ENCODE results near the gene KRTAP5-4.
"Not testable (repeated sequence)": the region's sequence is repeated elsewhere in the genome, so short reads cannot be mapped to it uniquely, and the experiment has no call there.

Gene KRTAP5-4

DNA sequence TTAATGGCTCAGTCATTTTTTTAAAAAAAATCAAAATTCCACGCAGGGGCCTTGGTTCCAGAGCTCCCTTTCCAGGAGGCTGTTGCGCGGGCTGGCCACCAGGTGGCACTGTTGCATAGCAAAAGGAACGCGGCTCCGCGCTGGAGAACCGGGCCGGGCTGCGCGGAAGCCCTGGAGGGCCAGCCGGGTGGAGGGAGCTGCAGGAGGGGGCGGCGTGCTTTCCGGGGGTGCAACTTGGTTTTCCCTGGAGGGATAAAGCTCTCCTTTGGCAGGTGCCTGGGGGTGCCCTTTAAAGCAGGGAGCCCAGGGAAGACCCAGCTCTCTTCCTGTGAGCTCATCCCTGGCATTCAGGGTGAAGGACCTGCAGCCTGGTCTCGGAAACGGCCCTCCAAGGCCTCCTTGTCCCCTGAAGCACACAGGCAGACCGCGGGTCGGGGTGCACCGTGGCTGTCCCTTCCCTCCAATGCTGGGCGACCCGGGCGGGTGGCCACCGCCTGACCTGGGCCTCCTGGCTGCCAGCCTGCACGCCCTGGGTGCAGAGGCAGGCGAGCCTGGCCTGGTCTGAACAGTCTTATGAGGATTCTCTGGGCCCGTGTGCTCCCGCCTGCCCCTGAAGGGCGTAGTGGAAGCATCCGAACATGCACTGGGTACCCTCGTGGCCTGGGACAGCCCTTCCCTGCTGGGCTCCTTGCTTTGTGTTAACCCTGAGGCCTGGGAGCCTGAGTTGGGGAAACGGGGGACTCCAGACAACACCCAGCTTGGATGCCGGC, 31.0 kb upstream of the KRTAP5-4 start:
- DNase-seq: no peak

DNA sequence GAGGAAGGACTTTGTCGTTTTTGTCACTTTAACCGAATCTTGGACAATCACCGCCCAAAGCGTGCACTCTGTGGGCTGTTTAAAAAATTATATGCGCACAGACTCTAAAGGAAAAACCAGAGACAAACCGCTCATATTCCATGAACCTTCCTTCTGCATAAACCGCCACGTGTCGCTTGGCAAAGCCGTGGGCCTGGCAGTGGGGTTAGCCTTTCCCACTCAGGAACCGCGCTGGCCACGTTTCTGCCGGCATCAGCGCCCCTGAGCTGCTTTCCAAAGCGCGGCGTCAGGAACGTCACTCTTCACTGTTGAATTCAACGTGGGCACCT, 30.5 kb upstream of the KRTAP5-4 start:
- no peak for DNase-seq

DNA sequence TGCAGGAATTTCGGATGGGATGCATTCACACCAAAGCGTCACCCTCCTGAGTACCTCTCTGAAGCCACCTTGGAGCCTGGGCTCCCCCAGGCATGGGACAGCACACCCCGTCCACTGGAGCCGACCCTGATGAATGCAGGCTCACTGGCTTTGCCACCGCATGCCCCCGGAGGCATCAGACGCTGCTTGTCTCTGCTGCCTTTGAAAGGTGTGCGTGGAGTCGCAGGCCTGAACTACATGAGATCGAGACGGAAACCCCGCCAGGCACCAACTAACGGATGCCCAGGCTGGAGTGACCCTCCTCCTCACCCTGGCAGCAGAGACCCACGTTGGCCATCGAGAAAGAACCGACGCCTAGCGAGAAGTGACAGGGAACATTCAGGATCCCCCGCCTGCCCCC, 30.1 kb upstream of the KRTAP5-4 start:
- DNase-seq: no peak

DNA sequence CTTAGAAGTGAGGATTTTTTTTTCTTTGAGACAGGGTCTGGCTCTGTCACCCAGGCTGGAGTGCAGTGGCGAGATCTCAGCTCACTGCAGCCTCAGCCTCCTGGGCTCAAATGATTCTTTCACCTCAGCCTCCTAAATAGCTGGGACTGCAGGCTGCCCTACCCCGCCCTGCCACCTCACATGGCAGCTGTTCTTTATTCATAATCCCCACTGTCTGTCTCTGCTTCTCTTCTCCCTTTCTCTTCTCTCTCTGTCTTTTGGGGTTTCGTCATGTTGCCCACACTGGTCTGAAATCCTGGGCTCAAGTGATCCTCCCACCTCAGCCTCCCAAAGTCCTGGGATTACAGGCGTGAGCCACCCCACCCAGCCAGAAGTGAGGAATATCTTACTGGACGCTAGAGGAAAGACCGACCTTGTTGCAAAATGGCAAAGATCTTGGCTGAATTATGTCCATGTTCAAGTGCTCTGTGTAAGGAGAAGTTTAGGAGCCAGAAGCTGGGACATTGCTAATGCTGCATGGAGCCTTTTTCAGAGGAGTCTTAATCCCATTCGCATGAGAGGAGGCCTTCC, 29.6 kb upstream of the KRTAP5-4 start:
- DNase-seq: no peak

DNA sequence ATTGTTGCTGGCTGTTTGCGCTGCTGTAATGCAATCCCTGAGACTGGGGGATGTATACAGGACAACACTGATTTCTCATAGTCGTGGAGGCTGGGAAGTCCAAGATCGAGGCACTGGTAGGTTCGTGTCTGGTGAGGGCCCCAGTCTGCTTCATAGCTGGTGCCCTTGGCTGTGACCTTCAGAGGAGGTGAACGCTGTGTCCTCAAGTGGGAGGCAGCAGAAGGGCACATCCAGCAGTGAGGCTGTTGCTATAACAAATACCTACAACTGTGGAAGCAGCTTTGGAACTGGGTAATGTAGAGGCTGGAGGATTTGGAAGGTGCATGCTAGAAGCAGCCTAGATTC, 29.0 kb upstream of the KRTAP5-4 start:
- DNase-seq: no peak

DNA sequence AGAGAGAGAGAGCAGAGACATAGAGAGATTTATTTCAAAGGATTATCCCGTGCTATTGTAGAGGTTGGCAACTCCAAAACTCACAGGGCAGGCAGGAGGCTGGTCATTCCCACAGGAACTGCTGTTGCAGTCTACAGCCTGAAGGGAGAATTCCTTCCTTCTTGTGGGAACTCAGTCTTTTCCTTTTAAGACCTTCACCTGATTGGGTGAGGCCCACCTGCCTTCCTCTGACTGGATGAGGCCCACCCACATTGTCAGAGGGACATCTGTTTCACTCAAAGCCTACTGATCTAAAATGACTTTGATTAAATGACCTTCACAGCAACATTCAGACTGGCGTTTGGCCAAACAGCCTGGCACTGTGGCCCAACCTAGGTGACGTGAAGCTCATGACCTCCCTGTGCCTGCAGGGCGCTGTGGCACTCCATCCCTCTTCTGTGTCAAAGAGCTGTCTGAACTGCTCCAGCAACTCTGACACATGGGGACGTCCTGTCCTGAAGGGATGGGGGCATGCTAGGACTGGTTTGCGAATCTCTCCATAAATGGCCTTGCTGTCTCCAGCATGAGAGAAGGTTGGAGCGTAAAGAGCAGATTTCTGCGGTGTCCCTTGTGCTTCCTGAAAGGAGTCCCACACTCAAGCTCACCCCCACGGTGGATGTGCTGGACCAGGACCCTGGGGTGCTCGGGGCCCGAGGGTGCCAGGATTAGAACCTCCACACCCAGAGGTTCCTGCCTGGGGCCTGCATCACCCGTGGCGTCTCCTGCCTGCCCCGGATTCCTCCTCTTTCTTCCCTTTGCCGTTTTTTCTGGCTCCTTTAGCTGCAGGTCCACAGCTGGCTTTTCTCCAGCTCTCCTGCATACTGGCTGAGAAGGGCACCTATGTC, 28.3 kb upstream of the KRTAP5-4 start:
- DNase-seq: no peak

DNA sequence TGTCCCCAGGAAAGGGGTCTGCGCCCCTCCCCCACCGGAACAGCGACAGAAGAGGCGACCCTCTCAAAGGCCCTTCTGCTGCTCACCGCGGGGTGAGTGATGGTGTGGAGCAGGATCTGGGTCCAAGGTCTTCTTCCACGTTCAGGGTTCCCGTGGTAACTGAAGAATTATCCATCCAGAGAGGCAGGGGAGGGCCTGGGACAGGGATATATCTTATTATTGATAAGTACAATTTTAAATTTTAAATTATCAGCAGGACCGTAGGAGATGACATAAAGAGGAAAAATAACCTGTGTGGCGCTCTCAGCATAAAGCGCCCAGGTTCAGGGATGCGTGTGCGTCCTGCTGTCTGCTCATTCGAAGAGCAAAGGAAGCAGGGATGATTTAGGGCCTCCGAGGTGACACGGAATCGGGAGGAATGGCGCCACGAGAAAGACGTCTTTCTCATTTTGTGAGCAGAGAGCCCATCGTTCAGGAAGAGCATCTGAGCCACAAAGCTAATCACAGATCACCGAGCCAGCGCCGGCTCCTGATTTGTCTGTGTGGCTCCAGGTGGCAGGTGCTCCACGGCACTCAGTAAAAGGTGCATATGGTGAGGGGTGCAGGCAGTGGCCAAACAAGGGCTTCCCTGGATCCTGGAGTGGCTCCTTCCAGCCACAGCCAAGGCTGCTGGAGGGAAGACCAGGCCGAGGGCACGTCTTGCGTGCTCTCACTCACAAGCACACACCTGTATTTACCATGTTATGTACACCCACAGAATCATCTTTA, 26.9 kb upstream of the KRTAP5-4 start:
- DNase-seq: no peak

DNA sequence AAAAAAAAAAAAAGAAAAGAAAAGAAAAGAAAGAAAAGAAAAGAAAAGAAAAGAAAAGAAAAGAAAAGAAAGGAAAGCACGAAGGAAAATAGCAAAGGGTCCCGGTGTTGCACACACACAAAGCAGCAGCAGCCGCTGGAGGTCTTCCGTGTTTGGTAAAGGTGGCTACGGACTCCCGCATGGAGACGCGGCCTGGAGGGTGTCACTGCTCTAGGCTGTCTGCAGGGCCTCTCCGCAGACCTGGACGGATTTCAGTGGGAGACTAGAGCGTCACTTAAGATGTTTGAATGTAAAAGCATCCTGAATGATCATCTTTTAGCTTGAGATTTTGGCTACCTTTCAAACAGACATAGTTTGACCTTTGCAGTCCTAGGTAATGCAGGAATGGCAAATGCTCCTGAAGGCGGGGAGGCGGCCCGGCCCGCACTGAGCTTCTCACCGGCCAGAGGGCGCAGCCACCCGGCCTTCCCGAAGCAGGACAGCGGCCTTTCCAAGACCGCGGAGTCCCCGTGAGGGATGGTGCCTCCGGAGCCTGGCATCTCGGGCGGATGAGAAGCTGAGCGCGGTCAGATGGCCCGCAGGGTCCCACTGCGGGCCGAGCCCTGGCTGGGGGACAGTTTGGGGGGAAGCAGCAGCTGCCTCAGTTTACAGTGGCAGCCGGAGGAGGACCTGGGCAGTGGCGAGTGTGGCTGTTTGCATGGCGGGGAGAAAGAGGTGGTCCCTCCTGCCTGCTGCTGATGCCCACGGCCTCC, 26.1 kb upstream of the KRTAP5-4 start:
- no peak for DNase-seq

DNA sequence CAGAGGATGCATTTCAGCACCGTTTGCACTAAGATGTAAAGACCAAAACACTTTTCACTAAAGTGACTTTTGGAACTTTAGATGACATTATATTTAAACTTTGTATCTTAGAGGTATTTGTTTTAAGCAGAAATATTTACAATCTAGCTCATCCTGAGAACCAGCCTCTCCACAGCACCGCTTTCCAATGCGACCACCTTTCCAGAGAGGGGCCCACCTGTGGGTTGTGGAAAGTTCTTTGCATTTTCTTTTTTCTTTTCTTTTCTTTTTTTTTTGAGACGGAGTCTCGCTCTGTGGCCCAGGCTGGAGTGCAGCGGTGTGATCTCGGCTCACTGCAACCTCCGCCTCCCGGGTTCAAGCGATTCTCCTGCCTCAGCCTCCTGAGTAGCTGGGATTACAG, 24.6 kb upstream of the KRTAP5-4 start:
- not testable (repeated sequence) for DNase-seq

DNA sequence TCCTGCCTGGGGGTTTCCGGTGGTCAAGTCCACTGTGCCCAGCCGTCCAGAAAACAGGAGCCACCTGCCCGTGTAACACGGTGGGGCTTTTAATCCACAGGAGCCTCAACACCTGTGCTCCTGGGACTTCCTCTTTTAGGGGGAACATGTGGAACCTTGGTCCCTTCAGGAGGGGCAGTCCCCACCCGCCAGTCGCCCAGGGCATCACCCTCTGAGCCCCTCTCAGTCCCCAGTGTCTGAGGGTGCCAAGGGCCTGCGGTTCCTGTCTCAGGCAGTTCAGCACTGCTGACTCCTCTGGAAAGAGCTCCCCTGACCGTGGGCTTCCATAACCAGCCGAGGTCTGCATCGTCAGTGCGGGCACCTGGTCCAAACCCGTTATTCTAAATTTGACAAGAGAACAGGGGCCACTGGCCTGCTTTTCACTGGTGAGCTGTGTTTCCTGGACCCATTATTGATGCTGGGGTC, 23.5 kb upstream of the KRTAP5-4 start:
- no peak for DNase-seq

DNA sequence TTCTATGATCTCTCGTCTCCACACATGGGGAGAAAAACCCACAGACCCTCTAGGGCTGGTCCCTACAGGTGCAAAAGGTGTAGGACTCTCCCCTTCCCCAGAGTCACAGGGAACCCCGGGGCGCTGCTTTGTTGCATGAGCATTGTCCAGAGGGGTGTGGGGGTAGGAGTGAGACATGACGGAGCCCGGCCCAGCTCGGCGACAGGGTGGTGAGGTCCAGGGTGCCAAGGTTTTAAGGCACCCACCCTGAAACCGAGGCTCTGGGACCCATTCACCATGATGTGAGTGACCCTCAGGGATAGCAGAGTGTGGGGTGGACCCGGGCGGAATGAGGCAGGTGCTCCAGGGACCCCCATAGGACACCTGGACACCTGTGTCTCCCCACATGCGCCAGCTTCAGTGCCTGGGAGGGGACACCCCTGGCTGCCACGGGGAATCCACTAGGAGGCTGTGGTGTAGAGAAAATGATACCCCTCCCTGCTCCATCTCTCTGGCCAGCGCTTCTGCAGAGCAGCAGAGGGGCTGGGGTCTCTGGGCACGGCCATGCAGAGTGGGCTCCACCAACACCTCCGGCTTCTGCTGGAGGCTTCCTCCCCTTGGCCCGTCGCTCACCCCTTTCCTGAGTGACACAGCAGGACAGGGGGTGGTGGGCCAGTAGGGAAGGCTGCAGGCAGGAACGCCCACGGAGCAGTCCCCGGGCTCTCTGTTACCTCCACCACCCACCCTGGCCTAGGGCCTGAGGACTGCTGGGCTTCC, 22.8 kb upstream of the KRTAP5-4 start:
- no peak for DNase-seq

DNA sequence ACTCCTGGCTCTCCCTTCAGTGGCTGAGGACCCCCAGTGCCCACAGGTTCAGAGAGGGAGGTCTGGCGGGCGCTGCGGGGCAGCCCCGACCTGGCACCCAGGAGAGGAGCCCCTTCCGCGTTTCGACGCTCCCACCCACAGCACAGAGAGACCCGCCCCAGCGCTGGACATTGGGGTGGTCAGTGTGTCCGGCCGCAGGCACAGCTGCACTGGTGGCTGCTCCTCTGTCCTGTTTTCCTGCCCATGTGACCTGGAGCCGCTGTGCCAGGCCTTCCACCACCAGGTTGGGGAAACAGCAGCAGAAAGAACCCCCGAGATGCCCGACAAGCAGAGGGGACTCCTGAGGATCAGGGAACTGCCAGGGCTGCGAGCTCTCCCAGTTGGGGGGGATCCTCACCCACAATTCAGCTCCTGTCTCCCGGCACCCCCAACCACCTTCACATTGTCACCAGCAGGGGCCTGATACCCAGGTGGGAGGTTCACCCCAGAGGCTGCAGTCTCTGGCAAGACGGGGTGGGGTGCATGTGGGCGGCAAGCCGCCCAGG, 21.3 kb upstream of the KRTAP5-4 start:
- no peak for DNase-seq

DNA sequence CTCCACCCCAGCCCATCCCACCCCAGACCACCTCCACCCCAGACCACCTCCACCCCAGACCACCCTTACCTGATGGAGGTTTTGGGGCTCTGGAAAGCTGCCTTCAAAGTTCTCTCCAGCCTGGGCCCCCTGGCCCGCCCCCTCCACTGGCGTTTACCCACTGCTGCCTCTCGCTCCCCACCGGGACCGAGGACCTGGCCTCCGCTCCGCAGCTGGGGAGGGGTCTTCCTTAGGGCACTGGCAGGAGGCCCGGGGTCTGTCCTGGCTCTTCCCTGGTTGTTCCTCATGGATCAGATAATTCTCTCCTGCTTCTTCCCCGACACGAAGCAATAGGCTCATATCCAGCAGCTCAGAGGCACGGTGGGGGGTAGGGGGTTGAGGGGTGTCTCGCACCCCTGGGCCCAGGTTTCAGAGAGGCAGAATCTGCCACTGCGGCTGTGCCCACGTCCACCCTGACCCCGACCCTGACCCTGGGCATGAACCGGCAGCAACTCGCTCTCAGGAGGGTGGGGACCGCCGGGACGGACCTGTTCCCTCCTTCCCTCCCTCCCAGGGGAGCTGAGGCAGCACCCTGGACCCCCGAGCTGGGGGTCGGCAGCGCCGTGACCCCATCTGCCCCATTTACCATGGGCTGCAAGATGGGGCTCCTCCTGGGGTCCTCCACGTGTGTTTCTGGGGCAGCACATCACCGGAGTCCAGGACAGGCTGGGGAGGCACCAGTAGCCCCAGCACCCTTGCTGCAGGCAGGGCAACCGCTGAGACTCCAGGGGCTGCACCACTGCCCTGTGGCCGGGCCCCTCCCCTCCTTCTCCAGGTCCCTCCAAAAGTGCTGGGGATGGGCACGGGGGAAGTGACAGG, 20.6 kb upstream of the KRTAP5-4 start:
- no peak for DNase-seq

DNA sequence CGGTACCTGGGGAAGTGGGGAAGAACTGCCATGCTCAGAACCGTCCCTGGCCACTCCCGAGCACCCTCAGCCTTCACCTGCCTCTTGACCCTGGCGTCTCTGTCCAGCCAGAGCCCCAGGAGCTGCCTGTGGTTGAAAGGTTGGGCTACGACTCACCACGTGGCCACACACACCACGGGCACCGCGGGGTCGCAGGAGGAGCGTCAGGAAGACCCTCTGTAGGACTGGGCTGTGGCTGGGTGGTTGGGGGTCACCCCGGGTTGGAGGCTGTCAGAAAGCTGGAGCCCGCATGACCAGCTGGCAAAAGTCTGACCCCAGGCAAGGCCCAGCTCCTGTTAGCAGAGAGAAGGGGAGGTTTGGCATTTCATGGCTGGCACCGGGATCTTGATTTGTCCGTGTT, 19.2 kb upstream of the KRTAP5-4 start:
- no peak for DNase-seq

DNA sequence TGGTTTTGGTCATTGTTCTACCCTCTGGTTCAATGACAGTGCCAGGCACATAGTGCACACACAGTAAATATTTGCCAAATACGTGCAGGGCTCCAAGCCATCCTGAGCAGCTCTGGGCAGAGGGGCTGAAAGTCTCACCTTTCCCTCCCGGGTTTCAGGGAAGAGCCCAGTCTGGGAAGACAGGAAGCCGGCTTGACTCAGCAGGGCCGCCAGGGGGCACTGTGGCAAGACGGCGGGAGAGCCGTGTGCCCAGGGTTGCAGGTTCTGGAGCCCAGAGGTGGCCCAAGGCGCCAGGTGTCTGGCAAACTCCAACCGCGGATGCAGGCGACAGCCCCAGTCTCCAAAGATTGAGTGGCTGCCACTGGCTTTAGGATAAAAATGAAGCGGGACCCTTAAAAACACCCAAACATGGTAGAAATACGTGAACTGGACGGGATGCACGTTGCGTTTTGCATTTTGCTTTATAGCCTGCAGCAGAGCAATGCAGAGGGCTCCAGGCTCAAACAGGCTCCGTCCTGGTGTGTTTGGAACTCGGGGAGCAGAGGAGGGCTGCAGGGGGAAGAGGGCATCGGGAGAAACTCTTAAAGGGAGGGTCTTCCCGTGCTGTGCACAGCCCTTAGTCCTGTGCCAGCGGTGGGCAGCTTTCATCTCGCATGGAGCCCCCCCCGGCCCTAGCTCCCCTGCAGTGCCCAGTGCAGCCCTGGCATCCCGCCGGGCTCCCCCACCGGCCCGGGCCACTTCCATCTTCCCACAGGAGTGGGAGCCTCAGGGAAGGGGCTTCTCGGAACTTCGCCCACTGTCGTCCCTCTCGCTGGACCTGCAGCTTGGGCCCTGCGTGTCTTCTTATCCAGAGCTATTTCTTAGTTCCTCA, 18.4 kb upstream of the KRTAP5-4 start:
- DNase-seq: no peak

DNA sequence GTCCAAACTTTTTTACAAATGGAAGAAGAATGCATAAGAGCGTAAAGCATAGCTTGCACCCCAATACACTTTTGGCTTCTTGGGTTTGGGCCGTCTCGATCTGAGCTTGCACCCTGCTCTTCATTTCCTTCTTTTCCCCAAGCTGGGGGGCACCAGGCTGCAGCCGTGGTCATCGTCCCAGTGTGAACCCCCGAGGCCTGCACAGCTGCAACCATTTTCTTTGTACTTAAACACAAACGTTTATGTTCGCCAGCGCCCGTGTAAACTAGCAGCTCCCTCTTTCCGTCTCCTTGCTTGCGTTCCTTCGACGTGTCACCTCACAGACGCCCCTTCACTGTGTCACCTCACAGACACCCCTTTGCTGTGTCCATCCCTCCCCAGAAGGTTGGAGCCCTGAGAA, 17.7 kb upstream of the KRTAP5-4 start:
- DNase-seq: no peak

DNA sequence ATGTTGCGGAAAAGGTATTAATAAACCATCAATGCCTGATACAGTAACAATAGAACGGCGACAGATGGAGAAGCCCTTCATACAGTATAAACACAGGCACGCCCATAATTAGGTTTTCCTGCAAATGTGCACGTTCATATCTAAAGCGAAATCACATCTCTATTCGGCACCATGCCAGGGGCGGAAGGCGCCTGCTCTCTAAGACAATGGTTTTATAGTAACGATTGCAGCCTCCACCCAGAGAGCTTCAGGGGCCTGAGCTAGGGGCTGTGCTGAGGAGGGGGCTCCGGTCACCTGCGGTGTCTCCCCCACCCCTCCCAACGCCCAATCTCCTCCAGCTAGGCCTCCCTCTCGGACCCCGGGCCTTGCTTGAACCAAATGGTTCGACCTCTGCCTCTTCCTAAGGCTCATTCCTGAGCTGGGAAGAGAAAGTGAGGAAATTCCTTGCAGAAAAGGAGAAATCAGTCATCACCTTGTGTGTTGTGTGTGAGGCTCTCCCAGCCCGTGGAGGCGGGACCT, 17.2 kb upstream of the KRTAP5-4 start:
- DNase-seq: peak; percentile 21

DNA sequence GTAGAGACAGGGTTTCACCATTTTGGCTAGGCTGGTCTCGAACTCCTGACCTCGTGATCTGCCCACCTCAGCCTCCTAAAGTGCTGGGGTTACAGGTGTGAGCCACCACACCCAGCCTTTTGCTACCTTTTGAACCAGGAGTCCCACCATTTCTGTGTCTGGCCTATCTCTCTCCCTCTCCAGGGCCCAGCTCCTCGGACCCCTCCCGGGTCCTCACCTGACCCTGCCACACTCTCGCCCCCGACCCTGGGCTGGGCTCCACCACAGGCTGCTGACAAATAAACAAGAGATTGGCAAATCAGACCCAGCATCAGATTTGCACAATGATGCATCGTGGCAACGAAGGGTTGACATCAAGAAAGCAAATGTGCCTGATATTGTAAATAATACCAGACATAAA, 16.4 kb upstream of the KRTAP5-4 start:
- DNase-seq: no peak

DNA sequence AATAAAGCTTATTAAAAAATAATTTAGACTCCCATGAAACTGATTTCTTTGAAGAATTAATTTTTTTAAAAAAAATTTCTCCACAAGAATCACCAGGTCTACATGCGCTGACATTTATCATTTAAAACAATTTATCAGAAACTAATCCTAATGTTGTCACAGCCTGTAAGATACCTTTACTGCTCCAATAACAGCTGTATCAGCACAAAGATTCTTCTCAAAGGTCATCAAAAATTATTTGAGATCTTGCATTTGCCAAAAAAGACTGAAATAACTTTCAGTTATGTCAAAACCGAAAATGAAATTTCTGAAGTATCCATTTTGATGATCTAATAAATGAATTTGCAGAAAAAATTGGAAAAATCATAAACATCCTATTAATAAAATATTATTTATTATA, 15.7 kb upstream of the KRTAP5-4 start:
- no peak for DNase-seq

Data from NCI-H187 treated with DMSO at 0.1 percent for 48 hours (cell line).